HEK293 (cell line): ENCODE data around the gene KRABD2.

Source experiments
- EGR2 ChIP-seq: fragments of 450-650 bp; formaldehyde crosslinking; IDR thresholded peaks from 2 replicates; pipeline ENCODE4 v1.5.1; 2016; ENCODE audit warnings: low read depth, missing biosample characterization, missing genetic modification characterization
- KLF9 ChIP-seq: fragments of 450-650 bp; formaldehyde crosslinking; IDR thresholded peaks from 2 replicates; pipeline ENCODE4 v1.5.1; 2016; ENCODE audit warnings: missing biosample characterization, missing genetic modification characterization, low read depth
- TCF7L2 ChIP-seq: IDR thresholded peaks from 2 replicates; pipeline ENCODE4 v1.6.1; 2011; ENCODE audit warnings: low read depth, mild to moderate bottlenecking, inconsistent platforms, low read length, moderate library complexity, borderline replicate concordance
- ZBTB7A ChIP-seq: fragments of 450-650 bp; formaldehyde crosslinking; IDR thresholded peaks from 2 replicates; pipeline ENCODE4 v1.5.1; 2016; ENCODE audit warnings: low read depth, missing biosample characterization, missing genetic modification characterization
- ZEB2 ChIP-seq: fragments of 450-650 bp; formaldehyde crosslinking; IDR thresholded peaks from 2 replicates; pipeline ENCODE4 v1.5.1; 2016; ENCODE audit warnings: missing biosample characterization, missing genetic modification characterization
- ZNF202 ChIP-seq: fragments of 450-650 bp; formaldehyde crosslinking; IDR thresholded peaks from 2 replicates; pipeline ENCODE4 v1.5.1; 2016; ENCODE audit warnings: missing biosample characterization, missing genetic modification characterization, borderline replicate concordance
- ZNF211 ChIP-seq: fragments of 450-650 bp; formaldehyde crosslinking; IDR thresholded peaks from 2 replicates; pipeline ENCODE4 v1.5.1; 2016; ENCODE audit warnings: low read depth, missing biosample characterization, missing genetic modification characterization
- ZNF366 ChIP-seq: fragments of 450-650 bp; formaldehyde crosslinking; conservative IDR thresholded peaks from 2 replicates; pipeline ENCODE4 v1.5.1; 2016; ENCODE audit warnings: missing biosample characterization, missing genetic modification characterization
- ZNF510 ChIP-seq: fragments of 450-650 bp; formaldehyde crosslinking; IDR thresholded peaks from 2 replicates; pipeline ENCODE4 v1.5.1; 2018; ENCODE audit warnings: mild to moderate bottlenecking, missing genetic modification characterization, missing biosample characterization; ENCODE audit not compliant: insufficient replicate concordance
- ZNF664 ChIP-seq: fragments of 450-650 bp; formaldehyde crosslinking; IDR thresholded peaks from 2 replicates; pipeline ENCODE4 v1.5.1; 2016; ENCODE audit warnings: missing biosample characterization, missing genetic modification characterization
- ZSCAN23 ChIP-seq: fragments of 450-650 bp; formaldehyde crosslinking; IDR thresholded peaks from 2 replicates; pipeline ENCODE4 v1.5.1; 2016; ENCODE audit warnings: missing biosample characterization, missing genetic modification characterization
- TF ChIP-seq, protein P1 (sequence below): fragments of 450-650 bp; formaldehyde crosslinking; IDR thresholded peaks from 2 replicates; pipeline ENCODE4 v1.5.1; 2016; ENCODE audit warnings: missing biosample characterization, missing genetic modification characterization
- TF ChIP-seq, protein P2 (sequence below): fragments of 450-650 bp; formaldehyde crosslinking; IDR thresholded peaks from 2 replicates; pipeline ENCODE4 v1.5.1; 2017; ENCODE audit warnings: missing biosample characterization, missing genetic modification characterization
- TF ChIP-seq, protein P3 (sequence below): fragments of 450-650 bp; formaldehyde crosslinking; IDR thresholded peaks from 2 replicates; pipeline ENCODE4 v1.5.1; 2016; ENCODE audit warnings: missing biosample characterization, missing genetic modification characterization, low read depth

DNA sequence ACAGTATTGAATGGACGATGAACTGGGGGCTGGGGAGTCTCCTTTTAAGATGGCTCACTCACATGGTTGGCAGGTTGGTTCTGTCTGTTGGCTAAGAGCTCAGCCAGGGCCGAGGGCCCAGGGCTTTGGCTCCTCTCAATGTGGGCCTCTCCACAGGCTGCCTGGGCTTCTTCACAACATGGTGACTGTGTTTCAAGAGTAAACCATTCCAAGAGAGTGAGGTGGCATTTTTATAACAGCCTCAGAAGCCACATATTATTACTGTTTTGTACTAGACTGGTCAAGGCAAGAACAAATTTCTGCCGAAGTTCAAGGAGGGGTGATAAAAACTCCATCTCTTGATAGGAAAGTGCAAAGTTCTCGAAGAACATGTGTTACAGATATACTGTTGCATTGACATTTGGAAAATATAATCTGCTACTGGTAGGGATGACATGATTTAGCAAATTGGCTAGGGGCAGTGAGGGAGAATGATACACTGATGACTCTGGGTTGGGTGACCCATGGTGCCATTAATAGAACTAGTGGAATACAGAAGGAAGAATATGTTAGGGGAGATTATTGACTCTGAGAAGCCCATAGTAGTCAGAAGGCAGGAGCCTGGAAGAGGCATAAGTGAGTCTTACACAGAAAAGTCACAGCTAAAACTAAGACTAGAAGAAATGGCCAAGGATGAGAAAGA, 13.7 kb downstream of the KRABD2 start:
- TF ChIP-seq, protein P1, sequence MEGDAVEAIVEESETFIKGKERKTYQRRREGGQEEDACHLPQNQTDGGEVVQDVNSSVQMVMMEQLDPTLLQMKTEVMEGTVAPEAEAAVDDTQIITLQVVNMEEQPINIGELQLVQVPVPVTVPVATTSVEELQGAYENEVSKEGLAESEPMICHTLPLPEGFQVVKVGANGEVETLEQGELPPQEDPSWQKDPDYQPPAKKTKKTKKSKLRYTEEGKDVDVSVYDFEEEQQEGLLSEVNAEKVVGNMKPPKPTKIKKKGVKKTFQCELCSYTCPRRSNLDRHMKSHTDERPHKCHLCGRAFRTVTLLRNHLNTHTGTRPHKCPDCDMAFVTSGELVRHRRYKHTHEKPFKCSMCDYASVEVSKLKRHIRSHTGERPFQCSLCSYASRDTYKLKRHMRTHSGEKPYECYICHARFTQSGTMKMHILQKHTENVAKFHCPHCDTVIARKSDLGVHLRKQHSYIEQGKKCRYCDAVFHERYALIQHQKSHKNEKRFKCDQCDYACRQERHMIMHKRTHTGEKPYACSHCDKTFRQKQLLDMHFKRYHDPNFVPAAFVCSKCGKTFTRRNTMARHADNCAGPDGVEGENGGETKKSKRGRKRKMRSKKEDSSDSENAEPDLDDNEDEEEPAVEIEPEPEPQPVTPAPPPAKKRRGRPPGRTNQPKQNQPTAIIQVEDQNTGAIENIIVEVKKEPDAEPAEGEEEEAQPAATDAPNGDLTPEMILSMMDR (tag by site-specific recombination), result no peak
- TF ChIP-seq EGR2 (tag by site-specific recombination), result no peak
- TF ChIP-seq, protein P2, sequence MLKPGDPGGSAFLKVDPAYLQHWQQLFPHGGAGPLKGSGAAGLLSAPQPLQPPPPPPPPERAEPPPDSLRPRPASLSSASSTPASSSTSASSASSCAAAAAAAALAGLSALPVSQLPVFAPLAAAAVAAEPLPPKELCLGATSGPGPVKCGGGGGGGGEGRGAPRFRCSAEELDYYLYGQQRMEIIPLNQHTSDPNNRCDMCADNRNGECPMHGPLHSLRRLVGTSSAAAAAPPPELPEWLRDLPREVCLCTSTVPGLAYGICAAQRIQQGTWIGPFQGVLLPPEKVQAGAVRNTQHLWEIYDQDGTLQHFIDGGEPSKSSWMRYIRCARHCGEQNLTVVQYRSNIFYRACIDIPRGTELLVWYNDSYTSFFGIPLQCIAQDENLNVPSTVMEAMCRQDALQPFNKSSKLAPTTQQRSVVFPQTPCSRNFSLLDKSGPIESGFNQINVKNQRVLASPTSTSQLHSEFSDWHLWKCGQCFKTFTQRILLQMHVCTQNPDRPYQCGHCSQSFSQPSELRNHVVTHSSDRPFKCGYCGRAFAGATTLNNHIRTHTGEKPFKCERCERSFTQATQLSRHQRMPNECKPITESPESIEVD (tag by site-specific recombination), result no peak
- no peak for TF ChIP-seq ZNF366
- TF ChIP-seq TCF7L2, result no peak
- TF ChIP-seq ZNF211 (tag by site-specific recombination), result no peak
- TF ChIP-seq ZSCAN23 (tag by site-specific recombination), result no peak
- no peak for TF ChIP-seq ZBTB7A
- no peak for TF ChIP-seq KLF9 (tag by site-specific recombination)
- no peak for TF ChIP-seq ZEB2 (tag by site-specific recombination)
- TF ChIP-seq ZNF664 (tag by site-specific recombination), result no peak
- no peak for TF ChIP-seq ZNF202 (tag by site-specific recombination)
- no peak for TF ChIP-seq ZNF510
- TF ChIP-seq, protein P3, sequence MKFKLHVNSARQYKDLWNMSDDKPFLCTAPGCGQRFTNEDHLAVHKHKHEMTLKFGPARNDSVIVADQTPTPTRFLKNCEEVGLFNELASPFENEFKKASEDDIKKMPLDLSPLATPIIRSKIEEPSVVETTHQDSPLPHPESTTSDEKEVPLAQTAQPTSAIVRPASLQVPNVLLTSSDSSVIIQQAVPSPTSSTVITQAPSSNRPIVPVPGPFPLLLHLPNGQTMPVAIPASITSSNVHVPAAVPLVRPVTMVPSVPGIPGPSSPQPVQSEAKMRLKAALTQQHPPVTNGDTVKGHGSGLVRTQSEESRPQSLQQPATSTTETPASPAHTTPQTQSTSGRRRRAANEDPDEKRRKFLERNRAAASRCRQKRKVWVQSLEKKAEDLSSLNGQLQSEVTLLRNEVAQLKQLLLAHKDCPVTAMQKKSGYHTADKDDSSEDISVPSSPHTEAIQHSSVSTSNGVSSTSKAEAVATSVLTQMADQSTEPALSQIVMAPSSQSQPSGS (tag by site-specific recombination), result no peak
